GM19099 (cell line): Measurements from ENCODE around the gene FMO2.

Source experiments
- POLR2A ChIP-seq: IDR thresholded peaks from 3 replicates; pipeline ENCODE4 v1.6.1; 2011; ENCODE audit warnings: low read depth; ENCODE audit not compliant: insufficient read length; ENCODE audit errors: extremely low read depth

FMO2 gene

DNA sequence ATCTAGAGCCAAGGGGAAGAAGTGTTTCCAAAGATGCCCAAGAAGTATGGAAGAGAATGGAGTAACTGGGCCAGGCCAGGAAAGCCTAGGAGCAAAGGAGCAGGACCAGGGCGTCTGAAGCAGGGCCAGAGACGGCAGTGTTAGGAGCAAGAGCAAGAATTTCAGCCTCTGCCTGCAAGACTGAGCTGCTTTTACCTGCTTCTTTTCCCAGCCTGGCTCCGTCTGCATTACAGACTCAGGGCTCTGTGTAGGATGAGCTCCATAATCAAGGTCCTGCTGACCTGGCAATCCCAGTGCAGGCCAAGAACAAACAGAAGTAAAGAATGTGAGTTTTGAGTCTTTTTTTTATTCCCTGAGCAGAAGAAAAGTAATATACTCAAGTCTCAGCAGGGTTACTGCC is 73.3 kb downstream of the FMO2 start:
- no peak for TF ChIP-seq POLR2A

DNA sequence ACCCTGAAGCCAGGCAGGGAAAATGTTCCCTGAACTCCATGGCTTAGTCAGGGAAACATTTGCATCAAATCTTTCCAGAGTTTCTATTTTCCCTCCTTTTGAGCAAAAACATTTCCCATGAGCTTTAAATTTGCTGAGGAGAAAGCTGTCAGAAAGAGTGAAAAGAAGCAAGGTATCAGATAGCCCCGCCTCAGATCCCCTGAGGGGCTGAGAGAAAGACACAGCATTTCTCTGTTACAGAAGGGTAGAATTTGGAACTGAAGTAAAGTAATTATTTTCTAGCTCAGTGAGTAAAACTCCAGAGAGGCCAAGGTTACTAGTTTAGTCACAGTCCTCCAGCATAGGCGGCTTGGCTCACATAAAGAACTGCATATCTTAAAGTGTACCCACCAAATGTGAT is 73.8 kb downstream of the FMO2 start:
- no peak for TF ChIP-seq POLR2A
